Spleen (tissue), 11 donors: ENCODE data around the gene SLC16A10. TPM values are rescaled to one million over a fixed set of nuclear protein-coding genes. Genes with fewer than 3 reads are reported as not detected.

Experiments
- DNase-seq: peaks from one replicate; pipeline ENCODE4 v3.0.0-alpha.2; 2020
- H3K27ac ChIP-seq, 8 donors: fragments of 200-600 bp; sonication (generic) in 7 of 8; 1 replicate in 4 of 8; 2 replicates in 4 of 8; pipeline versions ENCODE4 v1.5.0 to v1.8.0; 2016 to 2021; ENCODE audit warnings: inconsistent platforms in 4 of 8, mild to moderate bottlenecking in 4 of 8, moderate library complexity in 1 of 8
- H3K27me3 ChIP-seq, 7 donors: fragments of 200-600 bp; sonication (generic) in 6 of 7; replicated peaks in 1 of 7; 1 replicate in 4 of 7; 2 replicates in 3 of 7; pipeline versions ENCODE4 v1.5.0 to v1.8.0; 2016 to 2021; ENCODE audit warnings: inconsistent platforms in 3 of 7, mild to moderate bottlenecking in 1 of 7
- H3K36me3 ChIP-seq, 6 donors: fragments of 200-600 bp; sonication (generic) in 5 of 6; 1 replicate in 4 of 6; 2 replicates in 2 of 6; pipeline versions ENCODE4 v1.5.0 to v1.8.0; 2016 to 2021; ENCODE audit warnings: inconsistent platforms in 2 of 6
- H3K4me1 ChIP-seq, 6 donors: fragments of 200-600 bp; sonication (generic) in 5 of 6; 1 replicate in 3 of 6; 2 replicates in 3 of 6; pipeline versions ENCODE4 v1.5.0 to v1.8.0; 2016 to 2021; ENCODE audit warnings: inconsistent platforms in 3 of 6
- H3K4me3 ChIP-seq, 8 donors: fragments of 200-600 bp; sonication (generic) in 7 of 8; 1 replicate in 4 of 8; 2 replicates in 4 of 8; pipeline versions ENCODE4 v1.5.0 to v1.8.0; 2016 to 2021; ENCODE audit warnings: inconsistent platforms in 4 of 8, mild to moderate bottlenecking in 4 of 8, moderate library complexity in 2 of 8
- H3K9me3 ChIP-seq, 8 donors: fragments of 200-600 bp; sonication (generic) in 7 of 8; 1 replicate in 4 of 8; 2 replicates in 4 of 8; pipeline versions ENCODE4 v1.5.0 to v1.8.0; 2016 to 2021; ENCODE audit warnings: inconsistent platforms in 4 of 8
- POLR2A ChIP-seq, 3 donors: fragments of 450-650 bp; IDR thresholded peaks; one replicate each; pipeline ENCODE4 v1.5.1; 2017; ENCODE audit warnings: antibody characterized with exemption in 3 of 3, mild to moderate bottlenecking in 1 of 3
- POLR2AphosphoS5 ChIP-seq, 3 donors: sonication (generic); formaldehyde crosslinking; IDR thresholded peaks; one replicate each; pipeline ENCODE4 v1.5.1; 2017; ENCODE audit warnings: antibody characterized with exemption in 3 of 3
- WGBS, 5 donors: extraction: QIAGEN DNeasy Blood & Tissue Kit in 3 of 5; methylation state at CpG; one replicate each; pipeline versions ENCODE4 v1.1.5 to v1.1.7; 2013 to 2018; 5-methylcytosine and 5-hydroxymethylcytosine counted together
- intact Hi-C: fragments of 100-400 bp; cut with DNase I; formaldehyde crosslinking; loops from one replicate; pipeline ENCODE4 v1.15.0; 2023; ENCODE audit warnings: low total_unique reads
- polyA plus RNA-seq, 3 donors: library from polyadenylated mRNA; stranded (reverse); fragments of 200-250 nt; gene quantifications; one replicate each; pipeline ENCODE4 v1.2.1, GENCODE V29; 2013
- total RNA-seq, 7 donors: library from RNA; depleted of rRNA in 3 of 7; stranded (reverse); fragments of >200 nt in 3 of 7; fragmentation: NEBNext Ultra II Directional in 4 of 7; extraction: Animal tissue kit (Norgen Biotek cat#: 25700) in 4 of 7; gene quantifications; one replicate each; pipeline versions ENCODE4 v1.1.0 to v1.2.1, GENCODE V29; 2016 to 2021
- TF ChIP-seq, protein P1 (sequence below), 11 experiments: fragments of 200-600 bp in 7 of 11; fragments of 450-650 bp in 4 of 11; sonication (generic) in 4 of 11; IDR thresholded peaks in 8 of 11; conservative IDR thresholded peaks in 3 of 11; 1 replicate in 7 of 11; 2 replicates in 4 of 11; pipeline versions ENCODE4 v1.4.0 to v1.8.0; 2016 to 2021; ENCODE audit warnings: antibody characterized with exemption in 11 of 11, inconsistent platforms in 4 of 11, mild to moderate bottlenecking in 1 of 11
- donor health status: healthy with polysubstance abuse.
- donor health status: DM: no; HTN: no; CAD: no; lungs with moderate emphysema.
- donor health status: DM: no; HTN: no; CAD: no.
- donor health status: Bipolar disorder and iron deficiency.
- donor health status: healthy.
- donor health status: DM: no; HTN: no; CAD: no.
- donor health status: DM: yes; HTN: yes; CAD: no.

Gene SLC16A10
- total and polyA plus RNA-seq, 10 donors: 0.24 to 19.9 (median 5.6) TPM

DNA sequence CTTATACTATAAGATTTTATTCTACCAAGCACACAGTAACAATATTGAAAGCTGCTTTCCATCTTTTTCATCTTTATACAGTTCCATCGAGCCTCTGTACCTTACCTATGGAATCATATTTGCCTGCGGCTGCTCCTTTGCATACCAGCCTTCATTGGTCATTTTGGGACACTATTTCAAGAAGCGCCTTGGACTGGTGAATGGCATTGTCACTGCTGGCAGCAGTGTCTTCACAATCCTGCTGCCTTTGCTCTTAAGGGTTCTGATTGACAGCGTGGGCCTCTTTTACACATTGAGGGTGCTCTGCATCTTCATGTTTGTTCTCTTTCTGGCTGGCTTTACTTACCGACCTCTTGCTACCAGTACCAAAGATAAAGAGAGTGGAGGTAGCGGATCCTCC, 89.8 kb downstream of the SLC16A10 start:
- Histone ChIP-seq H3K27me3 (no peaks in the 10 kb centered on the region), H3K4me1 (peaks cover 0 to 10% (median 0%) of the 10 kb centered on the region in 6 donors), H3K9me3 (no peaks in the 10 kb centered on the region), H3K36me3 (no peaks in the 10 kb centered on the region), H3K4me3 (no peak overlapping the region), H3K27ac (no peak overlapping the region)
- DNase-seq: no peak
- TF ChIP-seq POLR2AphosphoS5 (IDR thresholded peaks at IDR 0.05): no peak
- TF ChIP-seq POLR2A (IDR thresholded peaks at IDR 0.05): no peak
- TF ChIP-seq, protein P1, sequence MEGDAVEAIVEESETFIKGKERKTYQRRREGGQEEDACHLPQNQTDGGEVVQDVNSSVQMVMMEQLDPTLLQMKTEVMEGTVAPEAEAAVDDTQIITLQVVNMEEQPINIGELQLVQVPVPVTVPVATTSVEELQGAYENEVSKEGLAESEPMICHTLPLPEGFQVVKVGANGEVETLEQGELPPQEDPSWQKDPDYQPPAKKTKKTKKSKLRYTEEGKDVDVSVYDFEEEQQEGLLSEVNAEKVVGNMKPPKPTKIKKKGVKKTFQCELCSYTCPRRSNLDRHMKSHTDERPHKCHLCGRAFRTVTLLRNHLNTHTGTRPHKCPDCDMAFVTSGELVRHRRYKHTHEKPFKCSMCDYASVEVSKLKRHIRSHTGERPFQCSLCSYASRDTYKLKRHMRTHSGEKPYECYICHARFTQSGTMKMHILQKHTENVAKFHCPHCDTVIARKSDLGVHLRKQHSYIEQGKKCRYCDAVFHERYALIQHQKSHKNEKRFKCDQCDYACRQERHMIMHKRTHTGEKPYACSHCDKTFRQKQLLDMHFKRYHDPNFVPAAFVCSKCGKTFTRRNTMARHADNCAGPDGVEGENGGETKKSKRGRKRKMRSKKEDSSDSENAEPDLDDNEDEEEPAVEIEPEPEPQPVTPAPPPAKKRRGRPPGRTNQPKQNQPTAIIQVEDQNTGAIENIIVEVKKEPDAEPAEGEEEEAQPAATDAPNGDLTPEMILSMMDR (IDR thresholded peaks at IDR 0.05 in 8 of 11, conservative IDR thresholded peaks at IDR 0.05 in 3 of 11): no peak
- intact Hi-C loops: no loop called here
- WGBS, 5 donors: 89 to 97% (median 92%) methylated on average over 6 of the region's 6 CpGs

DNA sequence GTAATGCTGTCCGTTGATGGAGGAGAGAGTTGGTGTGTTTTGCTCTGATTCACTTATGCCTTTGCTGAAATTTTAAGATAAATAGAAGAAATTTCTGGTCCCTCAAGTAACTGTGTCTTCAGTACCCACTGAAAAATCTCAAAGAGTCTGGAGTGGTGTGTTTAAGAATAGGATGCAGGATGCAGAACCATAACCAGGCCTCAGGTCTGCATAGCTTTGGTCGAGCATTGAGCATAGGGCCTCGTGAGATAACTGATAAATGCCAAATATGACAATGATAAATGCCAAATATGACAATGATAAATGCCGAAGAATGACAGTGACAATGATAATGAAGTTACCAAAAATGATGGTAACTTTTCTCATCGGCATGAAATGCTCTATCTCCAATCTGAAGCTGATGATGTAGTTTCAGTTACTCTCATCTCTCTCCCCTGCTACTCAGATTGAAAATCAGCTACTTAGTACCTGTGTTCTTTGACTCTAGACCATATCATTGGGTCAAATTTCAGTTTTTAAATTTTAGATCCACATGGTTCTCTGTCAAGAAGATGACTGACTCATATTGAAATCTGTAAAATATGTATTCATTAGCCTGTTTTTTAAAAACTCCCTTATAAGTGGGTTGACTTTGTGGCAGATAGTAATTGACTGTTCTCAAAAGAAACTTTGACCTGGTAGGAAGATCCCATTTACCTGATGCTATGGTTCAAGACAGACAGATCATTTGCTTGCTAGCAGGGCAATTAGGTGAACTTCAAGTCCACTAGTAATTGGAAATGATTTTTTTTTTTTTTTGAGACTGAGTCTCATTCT, 96.6 kb downstream of the SLC16A10 start:
- H3K4me1 ChIP-seq: no peaks in the 10 kb centered on the region
- intact Hi-C loops: no loop called here
- 64 to 74% (median 68%) methylated on average over 5 of the region's 5 CpGs for WGBS, 5 donors
- no peak for DNase-seq
- no peaks in the 10 kb centered on the region for H3K9me3 ChIP-seq
- no peak for TF ChIP-seq POLR2AphosphoS5 (IDR thresholded peaks at IDR 0.05)
- TF ChIP-seq, protein P1 (IDR thresholded peaks at IDR 0.05 in 8 of 11, conservative IDR thresholded peaks at IDR 0.05 in 3 of 11): no peak
- TF ChIP-seq POLR2A (IDR thresholded peaks at IDR 0.05): no peak
- H3K4me3 ChIP-seq: no peak overlapping the region
- no peak overlapping the region for H3K27ac ChIP-seq
- no peaks in the 10 kb centered on the region for H3K27me3 ChIP-seq
- no peaks in the 10 kb centered on the region for H3K36me3 ChIP-seq

DNA sequence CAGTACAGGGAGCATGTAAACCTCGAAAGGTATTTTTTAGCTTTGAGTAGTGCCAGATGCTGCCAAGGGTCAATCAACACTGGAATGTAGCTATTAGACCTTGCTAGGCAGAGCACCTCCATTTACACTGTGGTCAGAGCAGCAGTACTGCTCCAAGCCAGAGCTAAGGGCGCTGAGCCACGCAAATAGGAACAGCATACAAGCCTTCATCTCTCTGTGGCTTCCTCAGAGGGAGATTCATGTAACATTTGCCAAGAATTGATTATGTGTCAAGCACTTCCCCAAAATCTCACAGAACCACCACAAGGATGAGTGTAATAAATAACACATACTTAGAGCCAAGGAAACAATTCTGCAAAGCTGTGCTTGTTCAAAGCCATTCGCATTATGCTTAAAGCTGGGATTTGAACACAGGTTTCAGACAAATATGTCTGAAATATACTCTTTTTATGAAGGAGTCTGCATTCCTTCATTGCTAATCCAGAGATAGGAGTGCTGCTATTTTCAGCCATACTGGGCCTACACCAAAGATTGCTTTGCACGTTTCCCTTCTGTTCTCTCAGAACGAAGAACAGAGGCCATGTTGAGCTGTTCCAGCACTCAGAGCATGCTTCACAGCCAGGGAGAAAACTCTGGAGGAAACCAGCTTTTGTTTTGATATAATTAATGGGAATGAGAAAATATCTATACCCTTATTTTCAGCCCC, 97.7 kb downstream of the SLC16A10 start:
- no peak overlapping the region for H3K27ac ChIP-seq
- no peaks in the 10 kb centered on the region for H3K36me3 ChIP-seq
- no peaks in the 10 kb centered on the region for H3K4me1 ChIP-seq
- no peak overlapping the region for H3K4me3 ChIP-seq
- 68 to 83% (median 74%) methylated on average over 6 of the region's 6 CpGs for WGBS, 5 donors
- intact Hi-C loops: no loop called here
- no peaks in the 10 kb centered on the region for H3K27me3 ChIP-seq
- DNase-seq: no peak
- TF ChIP-seq, protein P1 (IDR thresholded peaks at IDR 0.05 in 8 of 11, conservative IDR thresholded peaks at IDR 0.05 in 3 of 11): no peak
- no peak for TF ChIP-seq POLR2A (IDR thresholded peaks at IDR 0.05)
- no peaks in the 10 kb centered on the region for H3K9me3 ChIP-seq

DNA sequence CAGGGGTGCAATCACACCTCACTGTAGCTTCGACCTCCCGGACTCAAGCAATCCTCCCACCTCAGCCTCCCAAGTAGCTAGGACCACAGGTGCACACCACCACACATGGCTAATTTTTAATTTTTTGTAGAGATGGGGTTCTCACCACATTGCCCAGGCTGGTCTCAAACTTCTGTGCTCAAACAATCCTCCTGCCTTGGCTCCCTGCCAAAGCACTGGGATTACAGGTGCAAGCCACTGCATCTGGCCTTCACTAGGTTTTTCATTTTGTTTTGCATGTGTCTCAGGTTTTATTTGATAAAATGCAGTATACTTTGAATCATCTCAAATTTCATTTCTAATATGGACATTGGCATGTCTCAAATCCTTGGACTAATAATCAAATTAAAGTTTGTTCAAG, 98.7 kb downstream of the SLC16A10 start:
- no peak for DNase-seq
- Histone ChIP-seq H3K4me3 (no peak overlapping the region), H3K27ac (no peak overlapping the region), H3K9me3 (peaks cover 0 to 8% (median 2%) of the 10 kb centered on the region in 8 donors), H3K4me1 (no peaks in the 10 kb centered on the region), H3K27me3 (no peaks in the 10 kb centered on the region), H3K36me3 (no peaks in the 10 kb centered on the region)
- 93 to 98% (median 96%) methylated on average over 2 of the region's 2 CpGs for WGBS, 5 donors
- intact Hi-C loops: no loop called here
- no peak for TF ChIP-seq POLR2A (IDR thresholded peaks at IDR 0.05)
- no peak for TF ChIP-seq POLR2AphosphoS5 (IDR thresholded peaks at IDR 0.05)
- TF ChIP-seq, protein P1 (IDR thresholded peaks at IDR 0.05 in 8 of 11, conservative IDR thresholded peaks at IDR 0.05 in 3 of 11): no peak
